K562 (cell line): Measurements from ENCODE around the gene TIMM50. TPM values are rescaled to one million over a fixed set of nuclear protein-coding genes. Genes with fewer than 3 reads are reported as not detected.

Experiments used
- CHCHD3 ChIP-seq: fragments of 250-450 bp; sonication (Bioruptor Pico); IDR thresholded peaks from 2 replicates; pipeline ENCODE4 v2.1.2; 2022; ENCODE audit warnings: mild to moderate bottlenecking
- MIER1 ChIP-seq: fragments of 450-650 bp; IDR thresholded peaks from 2 replicates; pipeline ENCODE4 v1.6.1; 2016; ENCODE audit warnings: antibody characterized with exemption, mild to moderate bottlenecking, low read depth
- PHF8 ChIP-seq: fragments of 200-600 bp; sonication (generic); IDR thresholded peaks from 2 replicates; pipeline ENCODE4 v1.6.1; 2012; ENCODE audit warnings: mixed run types, mild to moderate bottlenecking, inconsistent platforms, low read length, moderate library complexity, borderline replicate concordance
- REST ChIP-seq, 2 experiments: fragments of 450-650 bp; formaldehyde crosslinking in 1 of 2; IDR thresholded peaks; 2 replicates each; pipeline versions ENCODE4 v1.4.0 to v1.6.1; 2014 to 2020; ENCODE audit warnings: mild to moderate bottlenecking in 2 of 2, borderline replicate concordance in 1 of 2, low read depth in 1 of 2
- SLC30A9 ChIP-seq: fragments of 250-450 bp; sonication (Bioruptor Pico); IDR thresholded peaks from 2 replicates; pipeline ENCODE4 v1.8.0; 2022; ENCODE audit warnings: mild to moderate bottlenecking, moderate library complexity
- SMARCA5 ChIP-seq: fragments of 450-650 bp; IDR thresholded peaks from 2 replicates; pipeline ENCODE4 v1.6.1; 2016
- SRSF1 ChIP-seq: fragments of 200-400 bp; formaldehyde crosslinking; IDR thresholded peaks from 2 replicates; pipeline ENCODE4 v1.6.1; 2017; ENCODE audit warnings: mild to moderate bottlenecking, low read depth, low read length, moderate library complexity
- TFAP4 ChIP-seq: sonication (generic); formaldehyde crosslinking; IDR thresholded peaks from 2 replicates; pipeline ENCODE4 v1.8.0; 2022; ENCODE audit warnings: missing genetic modification reagents, mild to moderate bottlenecking, moderate library complexity, borderline replicate concordance
- ZNF146 ChIP-seq: IDR thresholded peaks from one replicate; pipeline ENCODE4 v1.6.1; 2018; ENCODE audit warnings: missing compliant biosample characterization; ENCODE audit not compliant: unreplicated experiment
- ZNF668 ChIP-seq: fragments of 250-450 bp; sonication (Bioruptor Pico); IDR thresholded peaks from 2 replicates; pipeline ENCODE4 v1.8.0; 2022; ENCODE audit warnings: mild to moderate bottlenecking, inconsistent platforms
- ZNF695 ChIP-seq: fragments of 450-650 bp; formaldehyde crosslinking; IDR thresholded peaks from 2 replicates; pipeline ENCODE4 v1.4.0; 2020; ENCODE audit warnings: mild to moderate bottlenecking, moderate library complexity
- ZNF75A ChIP-seq: fragments of 450-650 bp; formaldehyde crosslinking; IDR thresholded peaks from 2 replicates; pipeline ENCODE4 v1.4.0; 2020; ENCODE audit warnings: mild to moderate bottlenecking
- polyA plus RNA-seq, 8 experiments: library from polyadenylated mRNA; depleted of rRNA in 4 of 8; stranded (reverse) in 5 of 8; unstranded in 3 of 8; fragments of >200 nt; fragmentation: Nextera tagmentation in 2 of 8; fragmentation: Illumina TruSeq in 1 of 8; extraction: Ambion mirVana in 2 of 8; extraction: Trizol in 1 of 8; gene quantifications; 2 replicates each; pipeline versions ENCODE4 v1.2.1 to v1.2.3, GENCODE V29; 2011 to 2014; ENCODE audit warnings: inconsistent platforms in 1 of 8, missing spikeins in 1 of 8
- total RNA-seq, 7 experiments: library from RNA; depleted of rRNA in 6 of 7; stranded (reverse); fragments of >200 nt in 6 of 7; fragmentation: Illumina TruSeq in 2 of 7; extraction: Trizol in 2 of 7; gene quantifications; 2 replicates each; pipeline versions ENCODE4 v1.2.1 to v1.2.3, GENCODE V29; 2011 to 2021; ENCODE audit warnings: low replicate concordance in 1 of 7
- TF ChIP-seq, protein P1 (sequence below): sonication (generic); formaldehyde crosslinking; IDR thresholded peaks from 2 replicates; pipeline ENCODE4 v1.8.1; 2023; ENCODE audit warnings: missing genetic modification reagents, mild to moderate bottlenecking, borderline replicate concordance

Gene TIMM50
- total and polyA plus RNA-seq, 9 of the 15 experiments (the other 6 are each of a cell fraction or from before 2014, with no cell fraction given): 28.3 to 221 (median 170) TPM

DNA sequence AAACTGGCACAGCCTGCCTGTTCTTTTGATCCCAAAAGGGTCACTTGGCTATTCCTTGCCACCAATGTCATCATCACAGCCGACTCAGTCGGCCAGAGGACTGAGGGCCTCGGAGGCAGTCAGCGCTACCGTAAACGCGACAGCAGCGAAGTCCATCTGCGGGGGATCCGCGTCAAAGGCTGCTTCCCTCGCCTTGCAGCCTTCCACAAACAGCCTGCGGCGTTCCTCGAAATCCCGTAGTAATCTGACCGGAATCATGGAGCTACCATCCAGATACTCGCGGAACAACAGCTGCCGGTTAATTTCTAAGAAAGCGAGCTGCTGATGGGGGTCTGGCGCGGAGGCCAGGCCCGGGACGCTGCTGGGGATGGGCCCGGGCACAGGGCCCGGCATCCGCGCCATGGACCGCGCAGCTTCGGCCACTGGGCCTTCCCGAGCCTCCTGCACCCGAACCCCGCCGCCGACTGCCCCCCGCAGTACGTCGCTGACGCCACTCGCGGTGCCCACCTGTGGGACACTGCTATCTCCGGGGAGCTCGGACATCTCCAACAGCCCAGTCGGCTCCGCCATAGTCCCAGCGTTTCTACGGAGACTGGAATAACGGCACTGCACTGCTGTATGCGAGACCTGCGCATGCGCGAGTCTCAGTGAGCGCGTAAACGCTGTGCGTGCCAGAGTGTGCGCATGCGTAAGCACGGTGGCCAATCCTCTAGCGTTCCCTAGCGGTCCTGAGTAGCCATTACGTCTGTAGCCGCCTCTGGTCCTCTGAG is 51.8 kb downstream of the TIMM50 start, which contains the start of gene EID2B (continued):
- peak; percentile 85 for TF ChIP-seq REST (IDR thresholded peaks at IDR 0.05; ENCODE audit: borderline replicate concordance)
- TF ChIP-seq REST (CRISPR knock-in tag; IDR thresholded peaks at IDR 0.05; ENCODE audit: low read depth): 0 out of 2 replicates have a peak, but pooled peaks have one; percentile 65
- no peak for TF ChIP-seq ZNF146
- no peak for TF ChIP-seq CHCHD3
- TF ChIP-seq TFAP4 (CRISPR knock-in tag): peak; percentile 56; the same call in 1 of the 2 replicates
- TF ChIP-seq SMARCA5: no peak
- no peak for TF ChIP-seq SLC30A9
- no peak for TF ChIP-seq ZNF75A
- no peak for TF ChIP-seq MIER1
- TF ChIP-seq PHF8: peak; percentile 86; the same call in 1 of the 2 replicates
- TF ChIP-seq SRSF1: no peak
- TF ChIP-seq, protein P1, sequence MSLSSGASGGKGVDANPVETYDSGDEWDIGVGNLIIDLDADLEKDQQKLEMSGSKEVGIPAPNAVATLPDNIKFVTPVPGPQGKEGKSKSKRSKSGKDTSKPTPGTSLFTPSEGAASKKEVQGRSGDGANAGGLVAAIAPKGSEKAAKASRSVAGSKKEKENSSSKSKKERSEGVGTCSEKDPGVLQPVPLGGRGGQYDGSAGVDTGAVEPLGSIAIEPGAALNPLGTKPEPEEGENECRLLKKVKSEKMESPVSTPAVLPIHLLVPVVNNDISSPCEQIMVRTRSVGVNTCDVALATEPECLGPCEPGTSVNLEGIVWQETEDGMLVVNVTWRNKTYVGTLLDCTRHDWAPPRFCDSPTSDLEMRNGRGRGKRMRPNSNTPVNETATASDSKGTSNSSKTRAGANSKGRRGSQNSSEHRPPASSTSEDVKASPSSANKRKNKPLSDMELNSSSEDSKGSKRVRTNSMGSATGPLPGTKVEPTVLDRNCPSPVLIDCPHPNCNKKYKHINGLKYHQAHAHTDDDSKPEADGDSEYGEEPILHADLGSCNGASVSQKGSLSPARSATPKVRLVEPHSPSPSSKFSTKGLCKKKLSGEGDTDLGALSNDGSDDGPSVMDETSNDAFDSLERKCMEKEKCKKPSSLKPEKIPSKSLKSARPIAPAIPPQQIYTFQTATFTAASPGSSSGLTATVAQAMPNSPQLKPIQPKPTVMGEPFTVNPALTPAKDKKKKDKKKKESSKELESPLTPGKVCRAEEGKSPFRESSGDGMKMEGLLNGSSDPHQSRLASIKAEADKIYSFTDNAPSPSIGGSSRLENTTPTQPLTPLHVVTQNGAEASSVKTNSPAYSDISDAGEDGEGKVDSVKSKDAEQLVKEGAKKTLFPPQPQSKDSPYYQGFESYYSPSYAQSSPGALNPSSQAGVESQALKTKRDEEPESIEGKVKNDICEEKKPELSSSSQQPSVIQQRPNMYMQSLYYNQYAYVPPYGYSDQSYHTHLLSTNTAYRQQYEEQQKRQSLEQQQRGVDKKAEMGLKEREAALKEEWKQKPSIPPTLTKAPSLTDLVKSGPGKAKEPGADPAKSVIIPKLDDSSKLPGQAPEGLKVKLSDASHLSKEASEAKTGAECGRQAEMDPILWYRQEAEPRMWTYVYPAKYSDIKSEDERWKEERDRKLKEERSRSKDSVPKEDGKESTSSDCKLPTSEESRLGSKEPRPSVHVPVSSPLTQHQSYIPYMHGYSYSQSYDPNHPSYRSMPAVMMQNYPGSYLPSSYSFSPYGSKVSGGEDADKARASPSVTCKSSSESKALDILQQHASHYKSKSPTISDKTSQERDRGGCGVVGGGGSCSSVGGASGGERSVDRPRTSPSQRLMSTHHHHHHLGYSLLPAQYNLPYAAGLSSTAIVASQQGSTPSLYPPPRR: no peak
- no peak for TF ChIP-seq ZNF668 (CRISPR knock-in tag)
- no peak for TF ChIP-seq ZNF695 (CRISPR knock-in tag)
